HepG2 (cell line): ENCODE measurements around the gene EML2. TPM values are rescaled to one million over a fixed set of nuclear protein-coding genes. Genes with fewer than 3 reads are reported as not detected.

ENCODE experiments used
- ADNP ChIP-seq: sonication (generic); formaldehyde crosslinking; IDR thresholded peaks from 2 replicates; pipeline ENCODE4 v1.4.0; 2020; ENCODE audit warnings: missing genetic modification reagents
- ASH2L ChIP-seq: fragments of 300-600, 200-600 bp; sonication (generic); IDR thresholded peaks from 2 replicates; pipeline ENCODE4 v1.7.0; 2017; ENCODE audit warnings: low read depth, mild to moderate bottlenecking, moderate library complexity, mixed read lengths, low read length; ENCODE audit not compliant: insufficient read length
- CCAR2 ChIP-seq: fragments of 200-400 bp; formaldehyde crosslinking; optimal IDR thresholded peaks from 2 replicates; pipeline ENCODE3; 2018; ENCODE audit warnings: low read depth, mild to moderate bottlenecking, low read length, moderate library complexity
- ELF4 ChIP-seq: sonication (generic); formaldehyde crosslinking; IDR thresholded peaks from 2 replicates; pipeline ENCODE4 v1.5.0; 2020; ENCODE audit warnings: missing genetic modification reagents, mild to moderate bottlenecking, moderate library complexity, borderline replicate concordance
- GATAD2A ChIP-seq: IDR thresholded peaks from 2 replicates; pipeline ENCODE4 v1.6.1; 2016
- HNRNPK ChIP-seq: fragments of 200-400 bp; formaldehyde crosslinking; IDR thresholded peaks from 2 replicates; pipeline ENCODE4 v1.6.1; 2018; ENCODE audit warnings: low read length, low read depth, moderate library complexity, mild to moderate bottlenecking; ENCODE audit not compliant: poor library complexity, severe bottlenecking
- NBN ChIP-seq: fragments of 450-650 bp; conservative IDR thresholded peaks from 2 replicates; pipeline ENCODE4 v1.6.1; 2017
- NONO ChIP-seq, 2 experiments: fragments of 450-650 bp in 1 of 2; sonication (generic) in 1 of 2; formaldehyde crosslinking in 1 of 2; IDR thresholded peaks in 1 of 2; conservative IDR thresholded peaks in 1 of 2; 2 replicates each; pipeline versions ENCODE4 v1.6.1 to v1.8.0; 2017 to 2022; ENCODE audit warnings: mild to moderate bottlenecking in 1 of 2, missing genetic modification reagents in 1 of 2, moderate library complexity in 1 of 2
- PLRG1 ChIP-seq: fragments of 450-650 bp; conservative IDR thresholded peaks from 2 replicates; pipeline ENCODE4 v1.6.1; 2016
- RBM39 ChIP-seq: fragments of 200-400 bp; formaldehyde crosslinking; IDR thresholded peaks from one replicate; pipeline ENCODE4 v1.6.1; 2018; ENCODE audit warnings: antibody characterized with exemption, mild to moderate bottlenecking, low read depth, low read length; ENCODE audit not compliant: poor library complexity, severe bottlenecking
- RCOR2 ChIP-seq: IDR thresholded peaks from 2 replicates; pipeline ENCODE4 v1.6.1; 2016; ENCODE audit warnings: missing biosample characterization, missing genetic modification reagents
- SMARCE1 ChIP-seq: fragments of 450-650 bp; IDR thresholded peaks from 2 replicates; pipeline ENCODE4 v1.6.1; 2017; ENCODE audit warnings: borderline replicate concordance
- TARDBP ChIP-seq: sonication (generic); formaldehyde crosslinking; IDR thresholded peaks from 2 replicates; pipeline ENCODE4 v1.8.0; 2022; ENCODE audit warnings: mild to moderate bottlenecking, missing genetic modification reagents
- TEAD3 ChIP-seq: optimal IDR thresholded peaks from 2 replicates; pipeline ENCODE3; 2016; ENCODE audit warnings: borderline replicate concordance
- THYN1 ChIP-seq: sonication (generic); formaldehyde crosslinking; IDR thresholded peaks from 2 replicates; pipeline ENCODE4 v1.8.1; 2023; ENCODE audit warnings: low read depth, mild to moderate bottlenecking, moderate library complexity, missing genetic modification reagents, borderline replicate concordance
- YY1 ChIP-seq: IDR thresholded peaks from 2 replicates; pipeline ENCODE4 v1.6.1; 2011; ENCODE audit warnings: low read length, low read depth, moderate library complexity, mild to moderate bottlenecking; ENCODE audit not compliant: insufficient read depth, insufficient replicate concordance
- ZNF143 ChIP-seq: sonication (generic); formaldehyde crosslinking; IDR thresholded peaks from 2 replicates; pipeline ENCODE4 v1.4.0; 2020; ENCODE audit warnings: missing genetic modification reagents
- ZNF446 ChIP-seq: sonication (generic); formaldehyde crosslinking; IDR thresholded peaks from 2 replicates; pipeline ENCODE4 v1.5.0; 2020; ENCODE audit warnings: mild to moderate bottlenecking, missing genetic modification reagents
- ZNF546 ChIP-seq: sonication (generic); formaldehyde crosslinking; conservative IDR thresholded peaks from 2 replicates; pipeline ENCODE4 v1.8.1; 2023; ENCODE audit warnings: mild to moderate bottlenecking, missing genetic modification reagents
- ZNF652 ChIP-seq: IDR thresholded peaks from 2 replicates; pipeline ENCODE4 v1.6.1; 2016; ENCODE audit warnings: low read depth, borderline replicate concordance
- ZNF674 ChIP-seq: sonication (generic); formaldehyde crosslinking; IDR thresholded peaks from 2 replicates; pipeline ENCODE4 v1.5.0; 2020; ENCODE audit warnings: low read depth, mild to moderate bottlenecking, missing genetic modification reagents
- ZNF883 ChIP-seq: sonication (generic); formaldehyde crosslinking; IDR thresholded peaks from 2 replicates; pipeline ENCODE4 v1.5.1; 2020; ENCODE audit warnings: mild to moderate bottlenecking, missing genetic modification reagents; ENCODE audit errors: not compliant biosample characterization
- polyA plus RNA-seq, 8 experiments: library from polyadenylated mRNA; depleted of rRNA in 3 of 8; stranded (reverse) in 7 of 8; unstranded in 1 of 8; fragments of >200 nt; fragmentation: Illumina TruSeq in 4 of 8; extraction: Trizol in 4 of 8; gene quantifications; 2 replicates each; pipeline versions ENCODE4 v1.2.1 to v1.2.3, GENCODE V29; 2011 to 2016; ENCODE audit warnings: low read depth in 4 of 8, missing spikeins in 1 of 8, mixed read lengths in 1 of 8; ENCODE audit not compliant: insufficient read depth in 1 of 8
- total RNA-seq, 5 experiments: library from RNA; depleted of rRNA; stranded (reverse); fragments of >200 nt; fragmentation: Illumina TruSeq; extraction: Trizol; gene quantifications; 2 replicates each; pipeline ENCODE4 v1.2.3, GENCODE V29; 2016; ENCODE audit warnings: low read depth in 1 of 5
- TF ChIP-seq, protein P1 (sequence below): sonication (generic); formaldehyde crosslinking; IDR thresholded peaks from 2 replicates; pipeline ENCODE4 v1.8.0; 2022; ENCODE audit warnings: missing genetic modification reagents, mild to moderate bottlenecking, inconsistent platforms, borderline replicate concordance
- TF ChIP-seq, protein P2 (sequence below): sonication (generic); formaldehyde crosslinking; IDR thresholded peaks from 2 replicates; pipeline ENCODE4 v1.9.0; 2021; ENCODE audit warnings: mild to moderate bottlenecking, missing genetic modification reagents

Gene EML2
- total and polyA plus RNA-seq, 2 of the 13 experiments (the other 11 are each of a cell fraction or from before 2014, with no cell fraction given) = 7.3 to 12.9 TPM

DNA sequence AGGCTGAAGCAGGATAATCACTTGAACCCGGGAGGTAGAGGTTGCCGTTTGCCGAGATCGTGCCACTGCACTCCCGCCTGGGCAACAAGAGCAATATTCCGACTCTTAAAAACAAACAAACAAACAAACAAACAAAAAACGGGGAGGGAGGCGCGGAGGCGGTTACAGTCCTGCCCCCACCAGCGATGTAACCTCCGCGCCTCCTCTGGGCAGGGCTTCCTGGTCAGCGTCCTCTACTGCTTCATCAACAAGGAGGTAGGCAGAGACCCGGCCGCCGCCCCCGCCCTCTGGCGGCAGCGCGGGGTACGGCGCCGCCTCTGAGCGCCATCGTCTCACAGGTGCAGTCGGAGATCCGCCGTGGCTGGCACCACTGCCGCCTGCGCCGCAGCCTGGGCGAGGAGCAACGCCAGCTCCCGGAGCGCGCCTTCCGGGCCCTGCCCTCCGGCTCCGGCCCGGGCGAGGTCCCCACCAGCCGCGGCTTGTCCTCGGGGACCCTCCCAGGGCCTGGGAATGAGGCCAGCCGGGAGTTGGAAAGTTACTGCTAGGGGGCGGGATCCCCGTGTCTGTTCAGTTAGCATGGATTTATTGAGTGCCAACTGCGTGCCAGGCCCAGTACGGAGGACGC lies 42.3 kb upstream of the EML2 start (continued):
- TF ChIP-seq, protein P1, sequence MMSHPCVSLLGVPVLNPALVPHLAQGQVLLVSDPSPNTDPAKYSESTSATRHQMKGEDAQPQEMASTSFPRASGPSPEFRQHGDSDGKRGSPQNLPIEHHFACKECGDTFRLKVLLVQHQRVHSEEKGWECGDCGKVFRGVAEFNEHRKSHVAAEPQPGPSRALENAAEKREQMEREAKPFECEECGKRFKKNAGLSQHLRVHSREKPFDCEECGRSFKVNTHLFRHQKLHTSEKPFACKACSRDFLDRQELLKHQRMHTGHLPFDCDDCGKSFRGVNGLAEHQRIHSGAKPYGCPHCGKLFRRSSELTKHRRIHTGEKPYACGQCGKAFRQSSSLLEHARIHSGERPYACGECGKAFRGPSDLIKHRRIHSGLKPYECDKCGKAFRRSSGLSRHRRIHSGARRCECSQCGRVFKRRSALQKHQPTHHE (CRISPR knock-in tag) = no peak
- TF ChIP-seq ASH2L = no peak
- TF ChIP-seq TARDBP (CRISPR knock-in tag) = peak; percentile 51; the same call in 1 of the 2 replicates
- no peak for TF ChIP-seq ZNF674 (CRISPR knock-in tag)
- TF ChIP-seq SMARCE1 = no peak
- TF ChIP-seq ZNF883 (CRISPR knock-in tag) = no peak
- 0 out of 2 replicates have a peak, but pooled peaks have one; percentile 48 for TF ChIP-seq ELF4 (CRISPR knock-in tag)
- TF ChIP-seq TEAD3 = no peak
- peak; percentile 80 for TF ChIP-seq RBM39
- TF ChIP-seq RCOR2 (CRISPR knock-in tag) = no peak
- peak; percentile 74 for TF ChIP-seq YY1
- TF ChIP-seq ZNF446 (CRISPR knock-in tag) = no peak
- TF ChIP-seq HNRNPK = no peak
- TF ChIP-seq NBN = no peak
- TF ChIP-seq GATAD2A (CRISPR knock-in tag) = peak; percentile 23; the same call in 1 of the 2 replicates
- no peak for TF ChIP-seq ZNF143 (CRISPR knock-in tag)
- TF ChIP-seq NONO (IDR thresholded peaks at IDR 0.05) = no peak
- no peak; the same call in 1 of the 2 replicates for TF ChIP-seq NONO (CRISPR knock-in tag; conservative IDR thresholded peaks at IDR 0.05)
- TF ChIP-seq ZNF546 (CRISPR knock-in tag) = peak; percentile 75; the same call in 1 of the 2 replicates
- no peak for TF ChIP-seq CCAR2
- TF ChIP-seq ZNF652 = no peak
- TF ChIP-seq, protein P2, sequence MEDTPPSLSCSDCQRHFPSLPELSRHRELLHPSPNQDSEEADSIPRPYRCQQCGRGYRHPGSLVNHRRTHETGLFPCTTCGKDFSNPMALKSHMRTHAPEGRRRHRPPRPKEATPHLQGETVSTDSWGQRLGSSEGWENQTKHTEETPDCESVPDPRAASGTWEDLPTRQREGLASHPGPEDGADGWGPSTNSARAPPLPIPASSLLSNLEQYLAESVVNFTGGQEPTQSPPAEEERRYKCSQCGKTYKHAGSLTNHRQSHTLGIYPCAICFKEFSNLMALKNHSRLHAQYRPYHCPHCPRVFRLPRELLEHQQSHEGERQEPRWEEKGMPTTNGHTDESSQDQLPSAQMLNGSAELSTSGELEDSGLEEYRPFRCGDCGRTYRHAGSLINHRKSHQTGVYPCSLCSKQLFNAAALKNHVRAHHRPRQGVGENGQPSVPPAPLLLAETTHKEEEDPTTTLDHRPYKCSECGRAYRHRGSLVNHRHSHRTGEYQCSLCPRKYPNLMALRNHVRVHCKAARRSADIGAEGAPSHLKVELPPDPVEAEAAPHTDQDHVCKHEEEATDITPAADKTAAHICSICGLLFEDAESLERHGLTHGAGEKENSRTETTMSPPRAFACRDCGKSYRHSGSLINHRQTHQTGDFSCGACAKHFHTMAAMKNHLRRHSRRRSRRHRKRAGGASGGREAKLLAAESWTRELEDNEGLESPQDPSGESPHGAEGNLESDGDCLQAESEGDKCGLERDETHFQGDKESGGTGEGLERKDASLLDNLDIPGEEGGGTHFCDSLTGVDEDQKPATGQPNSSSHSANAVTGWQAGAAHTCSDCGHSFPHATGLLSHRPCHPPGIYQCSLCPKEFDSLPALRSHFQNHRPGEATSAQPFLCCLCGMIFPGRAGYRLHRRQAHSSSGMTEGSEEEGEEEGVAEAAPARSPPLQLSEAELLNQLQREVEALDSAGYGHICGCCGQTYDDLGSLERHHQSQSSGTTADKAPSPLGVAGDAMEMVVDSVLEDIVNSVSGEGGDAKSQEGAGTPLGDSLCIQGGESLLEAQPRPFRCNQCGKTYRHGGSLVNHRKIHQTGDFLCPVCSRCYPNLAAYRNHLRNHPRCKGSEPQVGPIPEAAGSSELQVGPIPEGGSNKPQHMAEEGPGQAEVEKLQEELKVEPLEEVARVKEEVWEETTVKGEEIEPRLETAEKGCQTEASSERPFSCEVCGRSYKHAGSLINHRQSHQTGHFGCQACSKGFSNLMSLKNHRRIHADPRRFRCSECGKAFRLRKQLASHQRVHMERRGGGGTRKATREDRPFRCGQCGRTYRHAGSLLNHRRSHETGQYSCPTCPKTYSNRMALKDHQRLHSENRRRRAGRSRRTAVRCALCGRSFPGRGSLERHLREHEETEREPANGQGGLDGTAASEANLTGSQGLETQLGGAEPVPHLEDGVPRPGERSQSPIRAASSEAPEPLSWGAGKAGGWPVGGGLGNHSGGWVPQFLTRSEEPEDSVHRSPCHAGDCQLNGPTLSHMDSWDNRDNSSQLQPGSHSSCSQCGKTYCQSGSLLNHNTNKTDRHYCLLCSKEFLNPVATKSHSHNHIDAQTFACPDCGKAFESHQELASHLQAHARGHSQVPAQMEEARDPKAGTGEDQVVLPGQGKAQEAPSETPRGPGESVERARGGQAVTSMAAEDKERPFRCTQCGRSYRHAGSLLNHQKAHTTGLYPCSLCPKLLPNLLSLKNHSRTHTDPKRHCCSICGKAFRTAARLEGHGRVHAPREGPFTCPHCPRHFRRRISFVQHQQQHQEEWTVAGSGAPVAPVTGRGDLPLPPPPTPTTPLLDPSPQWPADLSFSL (CRISPR knock-in tag) = no peak; the same call in 1 of the 2 replicates
- no peak for TF ChIP-seq PLRG1
- TF ChIP-seq ADNP (CRISPR knock-in tag) = no peak
- TF ChIP-seq THYN1 (CRISPR knock-in tag) = no peak
